Activated CD8-positive, alpha-beta T cell treated with anti-CD3 and anti-CD28 coated beads for 36 hours (primary cell): ENCODE measurements around the gene FANCG. TPM values are rescaled to one million over a fixed set of nuclear protein-coding genes. Genes with fewer than 3 reads are reported as not detected.

ENCODE experiments used
- ATAC-seq: fragments of 200-7000 bp; cut with Tn5 transposase; one replicate; pipeline ENCODE4 v1.10.0; 2021; ENCODE audit warnings: mild to moderate bottlenecking, moderate library complexity
- CTCF ChIA-PET: fragments of 350-600 bp; sonication (Branson Sonifier 250); formaldehyde crosslinking; loops from one replicate; lab custom pipeline; 2021; ENCODE audit warnings: antibody characterized with exemption; lab: Charles Lee
- POLR2A ChIA-PET: fragments of 350-600 bp; sonication (Branson Sonifier 250); formaldehyde crosslinking; loops from one replicate; lab custom pipeline; 2021; ENCODE audit warnings: antibody characterized with exemption; lab: Charles Lee
- DNase-seq: peaks from one replicate; pipeline ENCODE4 v3.0.0-alpha.2; 2020
- H3K27ac Mint-ChIP-seq: one replicate; pipeline ENCODE4 v1.8.0; 2021; ENCODE audit warnings: mild to moderate bottlenecking, mixed read lengths
- H3K27me3 Mint-ChIP-seq: one replicate; pipeline ENCODE4 v1.8.0; 2021; ENCODE audit warnings: mixed read lengths
- H3K36me3 Mint-ChIP-seq: one replicate; pipeline ENCODE4 v1.8.0; 2021; ENCODE audit warnings: low read depth, mixed read lengths
- H3K4me1 Mint-ChIP-seq: one replicate; pipeline ENCODE4 v1.8.0; 2021; ENCODE audit warnings: low read depth, mixed read lengths
- H3K4me3 Mint-ChIP-seq: one replicate; pipeline ENCODE4 v1.8.0; 2021; ENCODE audit warnings: mild to moderate bottlenecking, moderate library complexity, mixed read lengths
- H3K9me3 Mint-ChIP-seq: one replicate; pipeline ENCODE4 v1.8.0; 2021; ENCODE audit warnings: mixed read lengths
- intact Hi-C: fragments of 100-400 bp; cut with micrococcal nuclease; formaldehyde crosslinking; loops from one replicate; pipeline ENCODE4 v1.10.0; 2022
- total RNA-seq, 2 experiments: library from RNA; stranded (reverse); gene quantifications; one replicate each; pipeline ENCODE4 v1.2.3, GENCODE V29; 2021
- TF ChIP-seq, protein P1 (sequence below): fragments of 200-600 bp; IDR thresholded peaks from one replicate; pipeline ENCODE4 v1.8.0; 2022; ENCODE audit warnings: antibody characterized with exemption, mild to moderate bottlenecking

The FANCG gene
- total RNA-seq, 2 experiments from 2014 or later: 91.5 to 94.0 TPM

- Mint-ChIP-seq H3K27me3 (no peaks in the 10 kb centered on the region), H3K4me1 (peaks cover 1% of the 10 kb centered on the region), H3K4me3 (no peak overlapping the region), H3K36me3 (peaks cover 6% of the 10 kb centered on the region), H3K9me3 (no peaks in the 10 kb centered on the region), H3K27ac (peak overlapping the region; percentile 0)
- DNase-seq (no peak), ATAC-seq (no peak)
- ChIA-PET CTCF (no interaction called here), POLR2A (interaction anchor here (0.8 to 1.7 kb wide), 2 partner anchors 11 to 13 kb away, joined by 3 to 6 read pairs; partner anchors contain the start of genes PIGO and VCP)
- intact Hi-C loops: no loop called here
- TF ChIP-seq, protein P1, sequence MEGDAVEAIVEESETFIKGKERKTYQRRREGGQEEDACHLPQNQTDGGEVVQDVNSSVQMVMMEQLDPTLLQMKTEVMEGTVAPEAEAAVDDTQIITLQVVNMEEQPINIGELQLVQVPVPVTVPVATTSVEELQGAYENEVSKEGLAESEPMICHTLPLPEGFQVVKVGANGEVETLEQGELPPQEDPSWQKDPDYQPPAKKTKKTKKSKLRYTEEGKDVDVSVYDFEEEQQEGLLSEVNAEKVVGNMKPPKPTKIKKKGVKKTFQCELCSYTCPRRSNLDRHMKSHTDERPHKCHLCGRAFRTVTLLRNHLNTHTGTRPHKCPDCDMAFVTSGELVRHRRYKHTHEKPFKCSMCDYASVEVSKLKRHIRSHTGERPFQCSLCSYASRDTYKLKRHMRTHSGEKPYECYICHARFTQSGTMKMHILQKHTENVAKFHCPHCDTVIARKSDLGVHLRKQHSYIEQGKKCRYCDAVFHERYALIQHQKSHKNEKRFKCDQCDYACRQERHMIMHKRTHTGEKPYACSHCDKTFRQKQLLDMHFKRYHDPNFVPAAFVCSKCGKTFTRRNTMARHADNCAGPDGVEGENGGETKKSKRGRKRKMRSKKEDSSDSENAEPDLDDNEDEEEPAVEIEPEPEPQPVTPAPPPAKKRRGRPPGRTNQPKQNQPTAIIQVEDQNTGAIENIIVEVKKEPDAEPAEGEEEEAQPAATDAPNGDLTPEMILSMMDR: no peak
Observed at GRCh38 chr9:35085078-35085477, 5.3 kb upstream of the FANCG start.

- ATAC-seq (no peak), DNase-seq (peak; percentile 18)
- POLR2A ChIA-PET: interaction anchor here (0.7 to 7.5 kb wide), 10 partner anchors 8 to 131 kb away, joined by 3 to 101 read pairs (median 6); partner anchors contain the start of genes PIGO, STOML2 and VCP
- intact Hi-C loops: no loop called here
- CTCF ChIA-PET: interaction anchor here (1.0 to 8.2 kb wide), 7 partner anchors 10 to 180 kb away, joined by 4 to 83 read pairs (median 5); partner anchors contain the start of gene PIGO
- H3K27ac Mint-ChIP-seq: peak overlapping the region; percentile 97
- H3K9me3 Mint-ChIP-seq: no peaks in the 10 kb centered on the region
- H3K36me3 Mint-ChIP-seq: peaks cover 43% of the 10 kb centered on the region
- peak overlapping the region; percentile 90 for H3K4me3 Mint-ChIP-seq
- no peaks in the 10 kb centered on the region for H3K27me3 Mint-ChIP-seq
- TF ChIP-seq, protein P1: no peak
- H3K4me1 Mint-ChIP-seq: peaks cover 21% of the 10 kb centered on the region
Observed at GRCh38 chr9:35079041-35079425, 709 bp downstream of the FANCG start.

DNA sequence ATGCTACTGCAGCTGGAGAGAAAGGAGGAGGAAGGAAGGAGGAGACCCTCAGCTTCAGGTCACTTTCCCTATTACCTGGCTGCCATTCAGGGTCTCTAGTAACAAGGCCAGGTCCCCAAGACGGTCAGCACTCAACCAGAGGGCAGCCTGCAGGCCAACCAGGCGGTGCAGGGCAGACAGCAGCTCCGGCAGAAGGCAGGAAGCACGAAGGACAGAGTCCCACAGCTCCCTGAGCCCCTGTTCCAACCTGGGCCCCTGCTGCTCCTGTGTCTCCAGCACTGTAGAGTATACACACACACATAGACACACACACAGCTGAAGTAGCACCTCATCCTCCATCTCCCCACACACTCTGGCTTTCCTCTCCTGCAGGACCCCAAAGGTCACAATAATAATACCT lies 1.7 kb downstream of the FANCG start:
- H3K27ac Mint-ChIP-seq: no peak overlapping the region
- ATAC-seq (no peak), DNase-seq (no peak)
- TF ChIP-seq, protein P1: no peak
- H3K9me3 Mint-ChIP-seq: no peaks in the 10 kb centered on the region
- ChIA-PET CTCF (interaction anchor here (1.6 to 8.2 kb wide), 3 partner anchors 17 to 179 kb away, joined by 3 to 83 read pairs (median 14); partner anchors contain the start of gene PIGO), POLR2A (interaction anchor here (1.1 to 7.5 kb wide), 5 partner anchors 7 to 25 kb away, joined by 5 to 101 read pairs (median 34); partner anchors contain the start of genes PIGO, STOML2 and VCP)
- H3K36me3 Mint-ChIP-seq: peaks cover 48% of the 10 kb centered on the region
- intact Hi-C loops: no loop called here
- H3K27me3 Mint-ChIP-seq: no peaks in the 10 kb centered on the region
- H3K4me3 Mint-ChIP-seq: peak overlapping the region; percentile 90
- H3K4me1 Mint-ChIP-seq: peaks cover 31% of the 10 kb centered on the region

GRCh38 chr9:35076848-35077247 lies 2.9 kb downstream of the FANCG start:
- CTCF ChIA-PET: interaction anchor here (1.0 to 8.2 kb wide), 3 partner anchors 18 to 374 kb away, joined by 3 to 83 read pairs (median 5); partner anchors contain the start of genes ATOSB and PIGO
- Mint-ChIP-seq H3K9me3 (no peaks in the 10 kb centered on the region), H3K4me1 (peaks cover 36% of the 10 kb centered on the region), H3K4me3 (no peak overlapping the region), H3K27me3 (no peaks in the 10 kb centered on the region), H3K36me3 (peaks cover 52% of the 10 kb centered on the region), H3K27ac (no peak overlapping the region)
- ATAC-seq (no peak), DNase-seq (no peak)
- intact Hi-C loops: no loop called here
- POLR2A ChIA-PET: interaction anchor here (1.2 to 7.5 kb wide), 3 partner anchors 10 to 26 kb away, joined by 6 to 101 read pairs (median 40); partner anchors contain the start of genes PIGO and STOML2
- TF ChIP-seq, protein P1: no peak

- ChIA-PET CTCF (no interaction called here), POLR2A (interaction anchor here (0.7 to 7.5 kb wide), 2 partner anchors 19 to 431 kb away, joined by 3 to 101 read pairs; partner anchors contain the start of gene PIGO)
- Mint-ChIP-seq H3K27ac (no peak overlapping the region), H3K4me3 (no peak overlapping the region), H3K9me3 (no peaks in the 10 kb centered on the region), H3K36me3 (peaks cover 65% of the 10 kb centered on the region), H3K27me3 (no peaks in the 10 kb centered on the region), H3K4me1 (peaks cover 42% of the 10 kb centered on the region)
- DNase-seq (no peak), ATAC-seq (no peak)
- TF ChIP-seq, protein P1: no peak
- intact Hi-C loops: no loop called here
Observed at GRCh38 chr9:35075358-35075757, 4.4 kb downstream of the FANCG start.
